Activated T-cell treated with anti-CD3 and anti-CD28 coated beads for 24 hours (primary cell): ENCODE measurements around the gene SLC16A3.
A peak's percentile ranks its signal among the peaks of the same experiment; 100 is the strongest.

ENCODE experiments used
- DNase-seq: peaks from one replicate; pipeline ENCODE4 v3.0.0-alpha.2; 2020; ENCODE audit warnings: low read depth

The SLC16A3 gene

GRCh38 chr17:82236142-82236971, 7.5 kb downstream of the SLC16A3 start:
- DNase-seq = peak; percentile 60

- DNase-seq = no peak
Measured at GRCh38 chr17:82237083-82237745, 8.4 kb downstream of the SLC16A3 start.

- DNase-seq = no peak
Measured at GRCh38 chr17:82237746-82238471, 9.1 kb downstream of the SLC16A3 start.

- DNase-seq = peak; percentile 59
Measured at GRCh38 chr17:82238472-82239201, 9.8 kb downstream of the SLC16A3 start.

GRCh38 chr17:82239401-82239925, 10.6 kb downstream of the SLC16A3 start:
- DNase-seq = no peak

- no peak for DNase-seq
Measured at GRCh38 chr17:82239926-82240505, 11.2 kb downstream of the SLC16A3 start.

- no peak for DNase-seq
Measured at GRCh38 chr17:82240506-82241182, 11.8 kb downstream of the SLC16A3 start.

GRCh38 chr17:82241183-82241925, 12.5 kb downstream of the SLC16A3 start:
- DNase-seq = peak; percentile 34

- no peak for DNase-seq
Measured at GRCh38 chr17:82241926-82242697, 13.3 kb downstream of the SLC16A3 start.

GRCh38 chr17:82242698-82242976, 13.8 kb downstream of the SLC16A3 start:
- no peak for DNase-seq

GRCh38 chr17:82242977-82243647, 14.3 kb downstream of the SLC16A3 start:
- no peak for DNase-seq

GRCh38 chr17:82243648-82244412, 15.0 kb downstream of the SLC16A3 start:
- no peak for DNase-seq

GRCh38 chr17:82244413-82245133, 15.7 kb downstream of the SLC16A3 start:
- no peak for DNase-seq

GRCh38 chr17:82245134-82246039, 16.5 kb downstream of the SLC16A3 start:
- DNase-seq = no peak

GRCh38 chr17:82246040-82246364, 17.2 kb downstream of the SLC16A3 start:
- DNase-seq = no peak

GRCh38 chr17:82246365-82247181, 17.7 kb downstream of the SLC16A3 start:
- no peak for DNase-seq
